Fibroblast of peridontal ligament (primary cell): ENCODE data around the gene HSPH1.
"Not testable (repeated sequence)": the region's sequence is repeated elsewhere in the genome, so short reads cannot be mapped to it uniquely, and the experiment has no call there.

Experiments
- DNase-seq: peaks from one replicate; pipeline ENCODE4 v3.0.0-alpha.2; 2010; ENCODE audit errors: extremely low read depth

Gene HSPH1

GRCh38 chr13:31177813-31178495 is 16.2 kb upstream of the HSPH1 start:
- not testable (repeated sequence) for DNase-seq

- peak; percentile 34 for DNase-seq
Measured at GRCh38 chr13:31175847-31176532, 14.3 kb upstream of the HSPH1 start.

GRCh38 chr13:31174018-31174417 is 12.3 kb upstream of the HSPH1 start:
- DNase-seq: peak; percentile 84

GRCh38 chr13:31172535-31172934 is 10.8 kb upstream of the HSPH1 start:
- peak; percentile 78 for DNase-seq

- DNase-seq: peak; percentile 13
Measured at GRCh38 chr13:31172001-31172400, 10.3 kb upstream of the HSPH1 start.

GRCh38 chr13:31168736-31169135 is 7.0 kb upstream of the HSPH1 start:
- DNase-seq: no peak

- peak; percentile 8 for DNase-seq
Measured at GRCh38 chr13:31168166-31168565, 6.5 kb upstream of the HSPH1 start.

GRCh38 chr13:31167490-31167889 is 5.8 kb upstream of the HSPH1 start:
- DNase-seq: no peak

- DNase-seq: peak; percentile 6
Measured at GRCh38 chr13:31166591-31166990, 4.9 kb upstream of the HSPH1 start.

GRCh38 chr13:31162151-31163008 is 676 bp upstream of the HSPH1 start:
- DNase-seq: peak; percentile 98

- peak; percentile 68 for DNase-seq
Measured at GRCh38 chr13:31160857-31161556, 697 bp downstream of the HSPH1 start.

- DNase-seq: peak; percentile 15
Measured at GRCh38 chr13:31159306-31159705, 2.4 kb downstream of the HSPH1 start.

- DNase-seq: peak; percentile 5
Measured at GRCh38 chr13:31154939-31155338, 6.8 kb downstream of the HSPH1 start.

GRCh38 chr13:31151837-31152236 is 9.9 kb downstream of the HSPH1 start:
- no peak for DNase-seq

- no peak for DNase-seq
Measured at GRCh38 chr13:31150315-31150985, 11.3 kb downstream of the HSPH1 start.

- no peak for DNase-seq
Measured at GRCh38 chr13:31149604-31150003, 12.1 kb downstream of the HSPH1 start.

- DNase-seq: no peak
Measured at GRCh38 chr13:31145417-31145816, 16.3 kb downstream of the HSPH1 start.

- DNase-seq: no peak
Measured at GRCh38 chr13:31138515-31138914, 23.2 kb downstream of the HSPH1 start.

GRCh38 chr13:31136724-31137123 is 25.0 kb downstream of the HSPH1 start:
- no peak for DNase-seq

GRCh38 chr13:31134039-31134711 is 27.5 kb downstream of the HSPH1 start:
- DNase-seq: peak; percentile 8

GRCh38 chr13:31133621-31134020 is 28.1 kb downstream of the HSPH1 start:
- DNase-seq: no peak
